A549 (cell line): Measurements from ENCODE around the gene IL1RL2. TPM values are rescaled to one million over a fixed set of nuclear protein-coding genes. Genes with fewer than 3 reads are reported as not detected.

Source experiments
- ATAC-seq, 2 experiments: fragments of 200-7000 bp in 1 of 2; fragments of >200 bp in 1 of 2; cut with Nextera tagmentation in 1 of 2; cut with Tn5 transposase in 1 of 2; 3 replicates each; pipeline versions ENCODE4 v1.8.0 to v1.9.1; 2018 to 2020; ENCODE audit warnings: mild to moderate bottlenecking in 1 of 2, moderate library complexity in 1 of 2
- CTCF ChIA-PET: fragments of 300-600 bp; sonication (Branson Sonifier 250); formaldehyde crosslinking; extraction: SDS; loops from one replicate; lab custom pipeline; 2021; ENCODE audit warnings: antibody characterized with exemption, inconsistent platforms; lab: Yijun Ruan, JAX
- POLR2A ChIA-PET: fragments of 350-600 bp; formaldehyde crosslinking; extraction: SDS; loops from one replicate; lab custom pipeline; 2021; ENCODE audit warnings: antibody characterized with exemption, inconsistent platforms; lab: Yijun Ruan, JAX
- DNase-seq, 2 experiments: peaks; one replicate each; pipeline versions ENCODE4 v3.0.0 to v3.0.0-alpha.2; 2011 to 2016; ENCODE audit warnings: low read depth in 1 of 2, low spot score in 1 of 2
- FAIRE-seq: peaks from 2 replicates; lab custom pipeline; 2011; peaks lifted over from hg19 to GRCh38; lab: Jason Lieb, UNC
- H3K27ac ChIP-seq, 2 experiments: fragments of >200 bp; sonication (Bioruptor Twin); formaldehyde crosslinking; 3 replicates each; pipeline ENCODE4 v1.5.1; 2016 to 2017
- H3K4me1 ChIP-seq: fragments of >200 bp; sonication (Bioruptor Twin); formaldehyde crosslinking; 3 replicates; pipeline ENCODE4 v1.6.1; 2016
- H3K4me2 ChIP-seq: fragments of >200 bp; sonication (Bioruptor Twin); formaldehyde crosslinking; 3 replicates; pipeline ENCODE4 v1.6.1; 2016
- H3K4me3 ChIP-seq: fragments of >200 bp; sonication (Bioruptor Twin); formaldehyde crosslinking; 3 replicates; pipeline ENCODE4 v1.5.1; 2016
- H3K9me3 ChIP-seq: fragments of >200 bp; sonication (Bioruptor Twin); formaldehyde crosslinking; 3 replicates; pipeline ENCODE4 v1.6.1; 2016
- BHLHE40 ChIP-seq: IDR thresholded peaks from 2 replicates; pipeline ENCODE4 v1.6.1; 2012; ENCODE audit warnings: low read depth, low read length, inconsistent platforms
- CBX2 ChIP-seq: fragments of 200-600 bp; sonication (generic); IDR thresholded peaks from 2 replicates; pipeline ENCODE4 v1.6.1; 2016; ENCODE audit warnings: low read depth, mild to moderate bottlenecking, borderline replicate concordance
- CBX8 ChIP-seq: fragments of 200-600 bp; sonication (generic); IDR thresholded peaks from 2 replicates; pipeline ENCODE4 v1.6.1; 2016
- CEBPB ChIP-seq, 2 experiments: fragments of >200 bp in 1 of 2; sonication (Bioruptor Twin) in 1 of 2; formaldehyde crosslinking in 1 of 2; IDR thresholded peaks; 2 replicates each; pipeline ENCODE4 v1.6.1; 2012 to 2016
- CHD2 ChIP-seq: fragments of 150-350 bp; IDR thresholded peaks from 2 replicates; pipeline ENCODE4 v1.6.1; 2014; ENCODE audit warnings: low read length; ENCODE audit not compliant: partially characterized antibody
- CHD4 ChIP-seq: fragments of 200-600 bp; sonication (generic); IDR thresholded peaks from 2 replicates; pipeline ENCODE4 v1.6.1; 2016; ENCODE audit warnings: antibody characterized with exemption, mild to moderate bottlenecking, borderline replicate concordance
- ESRRA ChIP-seq: fragments of 150-350 bp; IDR thresholded peaks from 2 replicates; pipeline ENCODE4 v1.6.1; 2014; ENCODE audit warnings: mild to moderate bottlenecking, low read length, borderline replicate concordance
- FOSB ChIP-seq: fragments of 250-450 bp; sonication (Bioruptor Pico); IDR thresholded peaks from 2 replicates; pipeline ENCODE4 v1.5.0; 2020; ENCODE audit warnings: mild to moderate bottlenecking, moderate library complexity
- FOXS1 ChIP-seq: fragments of 250-450 bp; sonication (Bioruptor Pico); IDR thresholded peaks from 2 replicates; pipeline ENCODE4 v1.5.0; 2020; ENCODE audit warnings: mild to moderate bottlenecking, moderate library complexity
- GATA3 ChIP-seq: IDR thresholded peaks from 2 replicates; pipeline ENCODE4 v1.6.1; 2012; ENCODE audit warnings: borderline replicate concordance
- HDAC2 ChIP-seq: fragments of 200-600 bp; sonication (generic); IDR thresholded peaks from 2 replicates; pipeline ENCODE4 v1.6.1; 2016
- HOXB13 ChIP-seq: fragments of 250-450 bp; sonication (Bioruptor Pico); IDR thresholded peaks from 2 replicates; pipeline ENCODE4 v1.5.0; 2020; ENCODE audit warnings: low read depth, mild to moderate bottlenecking, moderate library complexity
- JUNB ChIP-seq: fragments of >200 bp; sonication (Bioruptor Twin); formaldehyde crosslinking; IDR thresholded peaks from 2 replicates; pipeline ENCODE4 v1.6.1; 2016
- MAFK ChIP-seq: fragments of 450-650 bp; IDR thresholded peaks from 2 replicates; pipeline ENCODE4 v1.6.1; 2014; ENCODE audit not compliant: partially characterized antibody
- MAZ ChIP-seq: fragments of 150-350 bp; IDR thresholded peaks from 2 replicates; pipeline ENCODE4 v1.6.1; 2014; ENCODE audit warnings: antibody characterized with exemption, low read depth, low read length, borderline replicate concordance
- NPAS2 ChIP-seq: fragments of 250-450 bp; sonication (Bioruptor Pico); IDR thresholded peaks from 2 replicates; pipeline ENCODE4 v1.8.0; 2022; ENCODE audit warnings: mild to moderate bottlenecking, moderate library complexity, borderline replicate concordance
- PHF8 ChIP-seq: fragments of 200-600 bp; sonication (generic); IDR thresholded peaks from 2 replicates; pipeline ENCODE4 v1.6.1; 2016; ENCODE audit warnings: low read depth, mild to moderate bottlenecking, antibody characterized with exemption, moderate library complexity, borderline replicate concordance
- POLR2A ChIP-seq: IDR thresholded peaks from 2 replicates; pipeline ENCODE4 v1.6.1; 2012; ENCODE audit warnings: mild to moderate bottlenecking, low read length
- RCOR1 ChIP-seq: fragments of 150-350 bp; IDR thresholded peaks from 2 replicates; pipeline ENCODE4 v1.6.1; 2014; ENCODE audit warnings: antibody characterized with exemption, low read length, low read depth
- RNF2 ChIP-seq: fragments of 200-600 bp; sonication (generic); IDR thresholded peaks from 2 replicates; pipeline ENCODE4 v1.6.1; 2016; ENCODE audit warnings: low read depth, mild to moderate bottlenecking, antibody characterized with exemption, moderate library complexity, borderline replicate concordance
- SMC3 ChIP-seq: fragments of >200 bp; sonication (Bioruptor Twin); formaldehyde crosslinking; IDR thresholded peaks from 3 replicates; pipeline ENCODE4 v1.6.1; 2018; ENCODE audit warnings: inconsistent platforms
- SREBF2 ChIP-seq: fragments of 450-650 bp; IDR thresholded peaks from 2 replicates; pipeline ENCODE4 v1.6.1; 2014; ENCODE audit warnings: mild to moderate bottlenecking, moderate library complexity
- TP53 ChIP-seq: fragments of 250-450 bp; sonication (Bioruptor Pico); IDR thresholded peaks from 2 replicates; pipeline ENCODE4 v1.5.0; 2021; ENCODE audit warnings: mild to moderate bottlenecking, moderate library complexity
- ZC3H11A ChIP-seq: fragments of 450-650 bp; IDR thresholded peaks from 2 replicates; pipeline ENCODE4 v1.6.1; 2014; ENCODE audit warnings: antibody characterized with exemption, mild to moderate bottlenecking
- ZFP36 ChIP-seq: fragments of 450-650 bp; IDR thresholded peaks from 2 replicates; pipeline ENCODE4 v1.6.1; 2014; ENCODE audit warnings: borderline replicate concordance; ENCODE audit not compliant: partially characterized antibody
- WGBS: methylation state at CpG from one replicate; pipeline ENCODE4 v1.1.6; 2017; ENCODE audit errors: missing lambda C conversion rate; 5-methylcytosine and 5-hydroxymethylcytosine counted together
- polyA plus RNA-seq, 4 experiments: library from polyadenylated mRNA; depleted of rRNA in 3 of 4; stranded (reverse); fragments of >200 nt; fragmentation: RNase III in 1 of 4; extraction: RNeasy Plus Mini Kit Qiagen cat#74134 plus additional on column Dnase treatment in 1 of 4; gene quantifications; 2 replicates in 3 of 4; 3 replicates in 1 of 4; pipeline ENCODE4 v1.2.3, GENCODE V29; 2011 to 2017
- TF ChIP-seq, protein P1 (sequence below): fragments of 150-350 bp; IDR thresholded peaks from 2 replicates; pipeline ENCODE4 v1.6.1; 2014; ENCODE audit warnings: low read depth, mild to moderate bottlenecking, low read length
- TF ChIP-seq, protein P2 (sequence below): IDR thresholded peaks from 2 replicates; pipeline ENCODE4 v1.6.1; 2012; ENCODE audit warnings: low read depth, borderline replicate concordance
- TF ChIP-seq, protein P3 (sequence below): fragments of 250-450 bp; sonication (Bioruptor Pico); IDR thresholded peaks from 2 replicates; pipeline ENCODE4 v1.5.0; 2020; ENCODE audit warnings: low read depth, mild to moderate bottlenecking, moderate library complexity
- TF ChIP-seq, protein P4 (sequence below): fragments of >200 bp; sonication (Bioruptor Twin); formaldehyde crosslinking; IDR thresholded peaks from 3 replicates; pipeline ENCODE4 v1.6.1; 2016
- TF ChIP-seq, protein P5 (sequence below): IDR thresholded peaks from 2 replicates; pipeline ENCODE4 v1.6.1; 2012

Gene IL1RL2
- polyA plus RNA-seq, 2 of the 4 experiments (the other 2 are of a cell fraction) = 0.05 TPM; not detected in 1

DNA sequence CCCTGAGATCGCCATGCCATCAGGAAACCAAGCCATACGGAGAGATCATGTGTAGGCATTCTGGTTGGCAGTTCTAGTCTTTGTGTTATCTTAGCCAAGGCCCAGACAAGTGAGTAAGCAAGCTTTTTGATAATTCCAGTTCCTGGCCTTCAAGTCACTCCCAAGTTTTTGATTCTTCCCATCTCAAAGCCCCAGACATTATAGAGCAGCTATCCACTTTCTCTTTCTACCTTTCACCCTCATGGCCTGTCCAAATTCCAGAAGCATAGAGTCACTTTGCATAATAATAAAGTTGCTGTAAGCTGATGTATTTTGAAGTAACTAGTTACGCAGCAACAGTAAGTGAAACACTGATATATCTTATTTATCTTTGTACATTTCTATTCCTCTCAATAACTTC lies 97.8 kb downstream of the IL1RL2 start:
- ChIA-PET POLR2A (no interaction called here), CTCF (no interaction called here)
- WGBS = 50% methylated on average over 3 of the region's 3 CpGs
- TF ChIP-seq POLR2A (no peak), ESRRA (no peak), FOSB (CRISPR knock-in tag) (no peak), PHF8 (no peak), CHD2 (no peak), RNF2 (no peak), CEBPB (IDR thresholded peaks at IDR 0.05) (no peak), CHD4 (no peak), TP53 (CRISPR knock-in tag) (no peak), MAZ (no peak), HDAC2 (no peak)
- TF ChIP-seq, protein P1, sequence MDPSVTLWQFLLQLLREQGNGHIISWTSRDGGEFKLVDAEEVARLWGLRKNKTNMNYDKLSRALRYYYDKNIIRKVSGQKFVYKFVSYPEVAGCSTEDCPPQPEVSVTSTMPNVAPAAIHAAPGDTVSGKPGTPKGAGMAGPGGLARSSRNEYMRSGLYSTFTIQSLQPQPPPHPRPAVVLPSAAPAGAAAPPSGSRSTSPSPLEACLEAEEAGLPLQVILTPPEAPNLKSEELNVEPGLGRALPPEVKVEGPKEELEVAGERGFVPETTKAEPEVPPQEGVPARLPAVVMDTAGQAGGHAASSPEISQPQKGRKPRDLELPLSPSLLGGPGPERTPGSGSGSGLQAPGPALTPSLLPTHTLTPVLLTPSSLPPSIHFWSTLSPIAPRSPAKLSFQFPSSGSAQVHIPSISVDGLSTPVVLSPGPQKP = no peak
- no peak overlapping the region for H3K4me3 ChIP-seq
- H3K4me2 ChIP-seq = no peak overlapping the region
- H3K4me1 ChIP-seq = no peaks in the 10 kb centered on the region
- FAIRE-seq = no peak
- no peak overlapping the region for H3K27ac ChIP-seq
- no peaks in the 10 kb centered on the region for H3K9me3 ChIP-seq
- ATAC-seq = no peak
- DNase-seq = no peak

DNA sequence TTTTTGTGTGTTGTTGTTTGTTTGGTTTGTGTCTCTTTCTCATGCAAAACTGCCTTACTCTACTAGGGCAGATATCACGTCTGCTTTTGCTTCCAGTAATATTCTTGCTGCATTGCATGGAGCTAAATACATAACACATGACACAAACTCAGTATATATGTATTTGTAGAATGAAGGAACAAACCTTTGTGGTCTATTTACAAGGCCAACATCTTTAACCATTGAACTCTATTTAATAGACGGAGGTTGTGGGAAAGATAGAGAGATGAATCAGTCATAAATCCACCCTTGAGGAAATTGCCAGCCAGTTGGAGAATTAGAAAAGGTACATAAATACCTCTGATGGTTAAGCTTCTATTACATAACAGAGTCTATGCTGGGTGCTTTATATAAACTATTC lies 98.5 kb downstream of the IL1RL2 start:
- Histone ChIP-seq H3K4me2 (no peak overlapping the region), H3K27ac (no peak overlapping the region), H3K9me3 (no peaks in the 10 kb centered on the region), H3K4me1 (no peaks in the 10 kb centered on the region), H3K4me3 (no peak overlapping the region)
- FAIRE-seq (no peak), ATAC-seq (no peak), DNase-seq (no peak)
- ChIA-PET POLR2A (no interaction called here), CTCF (interaction anchor here (0.6 to 1.4 kb wide), 4 partner anchors 9 to 671 kb away, joined by 3 read pairs; no protein-coding TSS in a partner anchor)
- 29% methylated on average over 2 of the region's 2 CpGs for WGBS
- TF ChIP-seq ZFP36 (no peak), BHLHE40 (no peak), FOXS1 (no peak), MAFK (no peak), SREBF2 (no peak), CEBPB (IDR thresholded peaks at IDR 0.05) (no peak), CBX2 (no peak), CBX8 (no peak), SMC3 (no peak), POLR2A (no peak), JUNB (no peak), NPAS2 (no peak), ZC3H11A (no peak), RCOR1 (no peak), HOXB13 (CRISPR knock-in tag) (no peak), GATA3 (no peak)
- TF ChIP-seq, protein P2, sequence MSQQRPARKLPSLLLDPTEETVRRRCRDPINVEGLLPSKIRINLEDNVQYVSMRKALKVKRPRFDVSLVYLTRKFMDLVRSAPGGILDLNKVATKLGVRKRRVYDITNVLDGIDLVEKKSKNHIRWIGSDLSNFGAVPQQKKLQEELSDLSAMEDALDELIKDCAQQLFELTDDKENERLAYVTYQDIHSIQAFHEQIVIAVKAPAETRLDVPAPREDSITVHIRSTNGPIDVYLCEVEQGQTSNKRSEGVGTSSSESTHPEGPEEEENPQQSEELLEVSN = no peak
- TF ChIP-seq, protein P3, sequence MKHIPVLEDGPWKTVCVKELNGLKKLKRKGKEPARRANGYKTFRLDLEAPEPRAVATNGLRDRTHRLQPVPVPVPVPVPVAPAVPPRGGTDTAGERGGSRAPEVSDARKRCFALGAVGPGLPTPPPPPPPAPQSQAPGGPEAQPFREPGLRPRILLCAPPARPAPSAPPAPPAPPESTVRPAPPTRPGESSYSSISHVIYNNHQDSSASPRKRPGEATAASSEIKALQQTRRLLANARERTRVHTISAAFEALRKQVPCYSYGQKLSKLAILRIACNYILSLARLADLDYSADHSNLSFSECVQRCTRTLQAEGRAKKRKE (CRISPR knock-in tag) = no peak
- TF ChIP-seq, protein P4, sequence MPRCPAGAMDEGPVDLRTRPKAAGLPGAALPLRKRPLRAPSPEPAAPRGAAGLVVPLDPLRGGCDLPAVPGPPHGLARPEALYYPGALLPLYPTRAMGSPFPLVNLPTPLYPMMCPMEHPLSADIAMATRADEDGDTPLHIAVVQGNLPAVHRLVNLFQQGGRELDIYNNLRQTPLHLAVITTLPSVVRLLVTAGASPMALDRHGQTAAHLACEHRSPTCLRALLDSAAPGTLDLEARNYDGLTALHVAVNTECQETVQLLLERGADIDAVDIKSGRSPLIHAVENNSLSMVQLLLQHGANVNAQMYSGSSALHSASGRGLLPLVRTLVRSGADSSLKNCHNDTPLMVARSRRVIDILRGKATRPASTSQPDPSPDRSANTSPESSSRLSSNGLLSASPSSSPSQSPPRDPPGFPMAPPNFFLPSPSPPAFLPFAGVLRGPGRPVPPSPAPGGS = no peak
- TF ChIP-seq, protein P5, sequence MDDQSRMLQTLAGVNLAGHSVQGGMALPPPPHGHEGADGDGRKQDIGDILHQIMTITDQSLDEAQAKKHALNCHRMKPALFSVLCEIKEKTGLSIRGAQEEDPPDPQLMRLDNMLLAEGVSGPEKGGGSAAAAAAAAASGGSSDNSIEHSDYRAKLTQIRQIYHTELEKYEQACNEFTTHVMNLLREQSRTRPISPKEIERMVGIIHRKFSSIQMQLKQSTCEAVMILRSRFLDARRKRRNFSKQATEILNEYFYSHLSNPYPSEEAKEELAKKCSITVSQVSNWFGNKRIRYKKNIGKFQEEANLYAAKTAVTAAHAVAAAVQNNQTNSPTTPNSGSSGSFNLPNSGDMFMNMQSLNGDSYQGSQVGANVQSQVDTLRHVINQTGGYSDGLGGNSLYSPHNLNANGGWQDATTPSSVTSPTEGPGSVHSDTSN = no peak
